Lower leg skin (tissue), 4 donors: ENCODE measurements around the gene ZSWIM4. TPM values are rescaled to one million over a fixed set of nuclear protein-coding genes. Genes with fewer than 3 reads are reported as not detected.

Source experiments
- DNase-seq, 2 donors: peaks; one replicate each; pipeline ENCODE4 v3.0.0-alpha.2; 2019; ENCODE audit warnings: low spot score in 2 of 2
- H3K4me3 ChIP-seq: fragments of 200-600 bp; sonication (generic); 2 replicates; pipeline ENCODE4 v1.5.1; 2017; ENCODE audit warnings: mild to moderate bottlenecking, low read depth; ENCODE audit not compliant: poor library complexity, severe bottlenecking
- CTCF ChIP-seq, 3 donors: fragments of 450-650 bp; IDR thresholded peaks; one replicate each; pipeline ENCODE4 v1.5.1; 2016; ENCODE audit warnings: antibody characterized with exemption in 3 of 3, mild to moderate bottlenecking in 3 of 3, moderate library complexity in 2 of 3
- POLR2A ChIP-seq, 2 donors: fragments of 450-650 bp; IDR thresholded peaks; one replicate each; pipeline ENCODE4 v1.6.1; 2016 to 2017; ENCODE audit warnings: antibody characterized with exemption in 2 of 2, mild to moderate bottlenecking in 1 of 2, moderate library complexity in 1 of 2
- WGBS, 2 donors: methylation state at CpG; one replicate each; pipeline ENCODE4 v1.1.5; 2018; 5-methylcytosine and 5-hydroxymethylcytosine counted together
- intact Hi-C: fragments of 100-400 bp; cut with DNase I; formaldehyde crosslinking; loops from one replicate; pipeline ENCODE4 v1.15.0; 2023; ENCODE audit warnings: low total_unique reads
- total RNA-seq, 4 donors: library from RNA; depleted of rRNA; stranded (reverse); fragments of >200 nt; gene quantifications; one replicate each; pipeline ENCODE4 v1.1.0, GENCODE V29; 2016

The ZSWIM4 gene
- total RNA-seq, 4 donors from 2014 or later: 22.3 to 29.9 (median 23.3) TPM

- no peak overlapping the region for H3K4me3 ChIP-seq
- no peak for DNase-seq
- WGBS, 2 donors: 84 to 89% methylated on average over 20 to 28 of the region's 30 CpGs
- no peak for TF ChIP-seq POLR2A (IDR thresholded peaks at IDR 0.05)
- TF ChIP-seq CTCF (IDR thresholded peaks at IDR 0.05): no peak
- intact Hi-C loops: no loop called here
Observed at GRCh38 chr19:13825489-13826441, 30.5 kb downstream of the ZSWIM4 start.

GRCh38 chr19:13826652-13827235 lies 31.5 kb downstream of the ZSWIM4 start:
- intact Hi-C loops: no loop called here

GRCh38 chr19:13827656-13828055 lies 32.4 kb downstream of the ZSWIM4 start:
- TF ChIP-seq CTCF (IDR thresholded peaks at IDR 0.05) (no peak), POLR2A (IDR thresholded peaks at IDR 0.05) (no peak)
- intact Hi-C loops: no loop called here
- WGBS, 2 donors: 69 to 70% methylated on average over 4 of the region's 4 CpGs
- H3K4me3 ChIP-seq: no peak overlapping the region
- DNase-seq: no peak

More at GRCh38 chr19:13826652-13827235, 31.5 kb downstream of the ZSWIM4 start:
- TF ChIP-seq POLR2A (IDR thresholded peaks at IDR 0.05) (no peak), CTCF (IDR thresholded peaks at IDR 0.05) (no peak)
- no peak for DNase-seq
- no peak overlapping the region for H3K4me3 ChIP-seq
- WGBS, 2 donors: 91 to 94% methylated on average over 9 of the region's 9 CpGs

GRCh38 chr19:13830114-13830740 lies 35.0 kb downstream of the ZSWIM4 start:
- no peak for DNase-seq
- H3K4me3 ChIP-seq: no peak overlapping the region
- TF ChIP-seq CTCF (IDR thresholded peaks at IDR 0.05) (no peak), POLR2A (IDR thresholded peaks at IDR 0.05) (no peak)
- intact Hi-C loops: no loop called here
- WGBS, 2 donors: 89 to 90% methylated on average over 31 to 44 of the region's 47 CpGs

GRCh38 chr19:13830741-13831536 lies 35.7 kb downstream of the ZSWIM4 start:
- WGBS, 2 donors: 88 to 91% methylated on average over 31 to 32 of the region's 32 CpGs
- no peak for DNase-seq
- no peak overlapping the region for H3K4me3 ChIP-seq
- TF ChIP-seq CTCF (IDR thresholded peaks at IDR 0.05): no peak
- no peak for TF ChIP-seq POLR2A (IDR thresholded peaks at IDR 0.05)
- intact Hi-C loops: no loop called here
